ENCODE results near the gene RELN.
"Not testable (repeated sequence)": the region's sequence is repeated elsewhere in the genome, so short reads cannot be mapped to it uniquely, and the experiment has no call there.

GRCh38 chr7:103787041-103787440 is 202.4 kb downstream of the RELN start:
- TF ChIP-seq EZH2 (IDR thresholded peaks at IDR 0.05; ENCODE audit: low read depth); CTCF (conservative IDR thresholded peaks at IDR 0.05): not testable (repeated sequence)
